Astrocyte of the spinal cord (primary cell): ENCODE results near the gene CDH11.

Experiments used
- DNase-seq: peaks from one replicate; pipeline ENCODE4 v3.0.0; 2011; ENCODE audit warnings: low read depth, low spot score
- H3K4me3 ChIP-seq: 2 replicates; pipeline ENCODE4 v1.5.1; 2011; ENCODE audit warnings: low read depth, mild to moderate bottlenecking, low read length, moderate library complexity
- in situ Hi-C: cut with HindIII; loops from 2 replicates; pipeline ENCODE4 v1.10.0; 2017; ENCODE audit warnings: low sequenced_read_pairs
- TF ChIP-seq, protein P1 (sequence below): IDR thresholded peaks from 2 replicates; pipeline ENCODE4 v1.5.1; 2012; ENCODE audit warnings: low read depth, mild to moderate bottlenecking, low read length, inconsistent platforms

CDH11 gene

DNA sequence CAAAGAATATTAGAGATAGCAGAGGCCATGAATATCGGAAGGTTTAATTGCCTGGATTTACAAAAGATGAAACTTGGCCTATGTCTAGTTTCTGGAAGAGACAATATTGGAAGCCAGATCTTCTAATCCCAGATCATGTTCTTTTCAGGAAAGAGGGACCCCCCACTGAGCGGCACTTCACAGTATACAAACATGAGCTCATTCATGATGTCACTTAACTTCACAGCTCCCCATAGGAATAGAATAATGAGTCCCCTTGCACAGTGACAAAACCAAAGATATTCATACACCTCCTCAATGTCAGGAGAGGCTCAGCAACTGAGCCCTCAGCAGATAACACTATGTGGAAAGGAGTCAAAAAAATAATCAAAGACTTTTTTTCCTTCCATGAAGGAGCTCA, 147.5 kb downstream of the CDH11 start:
- no peak overlapping the region for H3K4me3 ChIP-seq
- in situ Hi-C loops, result no loop called here
- DNase-seq, result no peak
- TF ChIP-seq, protein P1, sequence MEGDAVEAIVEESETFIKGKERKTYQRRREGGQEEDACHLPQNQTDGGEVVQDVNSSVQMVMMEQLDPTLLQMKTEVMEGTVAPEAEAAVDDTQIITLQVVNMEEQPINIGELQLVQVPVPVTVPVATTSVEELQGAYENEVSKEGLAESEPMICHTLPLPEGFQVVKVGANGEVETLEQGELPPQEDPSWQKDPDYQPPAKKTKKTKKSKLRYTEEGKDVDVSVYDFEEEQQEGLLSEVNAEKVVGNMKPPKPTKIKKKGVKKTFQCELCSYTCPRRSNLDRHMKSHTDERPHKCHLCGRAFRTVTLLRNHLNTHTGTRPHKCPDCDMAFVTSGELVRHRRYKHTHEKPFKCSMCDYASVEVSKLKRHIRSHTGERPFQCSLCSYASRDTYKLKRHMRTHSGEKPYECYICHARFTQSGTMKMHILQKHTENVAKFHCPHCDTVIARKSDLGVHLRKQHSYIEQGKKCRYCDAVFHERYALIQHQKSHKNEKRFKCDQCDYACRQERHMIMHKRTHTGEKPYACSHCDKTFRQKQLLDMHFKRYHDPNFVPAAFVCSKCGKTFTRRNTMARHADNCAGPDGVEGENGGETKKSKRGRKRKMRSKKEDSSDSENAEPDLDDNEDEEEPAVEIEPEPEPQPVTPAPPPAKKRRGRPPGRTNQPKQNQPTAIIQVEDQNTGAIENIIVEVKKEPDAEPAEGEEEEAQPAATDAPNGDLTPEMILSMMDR, result no peak

DNA sequence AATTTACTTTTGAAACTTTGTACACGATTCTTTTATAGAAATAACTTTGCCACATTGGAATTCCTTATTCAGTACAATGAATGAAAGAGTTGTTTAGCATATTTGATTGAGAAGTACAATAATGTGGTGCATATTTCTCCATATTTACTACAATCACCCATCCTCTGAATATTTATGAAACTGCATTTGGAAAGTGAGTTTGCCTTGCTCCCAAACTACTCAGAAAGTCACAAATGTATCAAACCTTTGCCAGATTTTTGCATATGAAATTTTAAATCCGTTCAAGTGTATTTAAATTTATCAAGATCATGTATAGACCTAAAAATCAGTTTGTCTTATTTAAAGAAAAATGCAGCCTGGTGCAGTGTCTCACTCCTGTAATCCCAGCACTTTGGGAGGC, 148.7 kb downstream of the CDH11 start:
- TF ChIP-seq, protein P1, result no peak
- in situ Hi-C loops, result no loop called here
- no peak overlapping the region for H3K4me3 ChIP-seq
- no peak for DNase-seq

DNA sequence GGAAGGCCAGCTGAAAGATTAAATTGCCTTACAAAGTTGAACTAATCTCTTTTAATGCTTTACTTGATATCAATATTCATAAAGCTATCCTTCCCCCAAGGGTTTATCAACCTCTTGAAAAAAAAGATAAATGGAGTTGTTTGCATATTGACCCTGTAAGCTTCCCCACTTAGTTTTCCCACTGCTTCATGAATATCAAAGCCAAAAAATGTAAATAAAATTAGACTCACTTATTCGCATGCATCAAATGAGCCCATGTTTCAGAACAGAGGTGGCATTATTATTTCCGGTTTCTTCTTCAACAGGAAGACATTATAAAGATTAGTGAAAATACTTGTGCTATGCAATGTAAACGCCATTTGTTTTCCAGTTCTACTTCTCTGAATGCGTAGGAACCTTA, 150.7 kb downstream of the CDH11 start:
- in situ Hi-C loops, result no loop called here
- TF ChIP-seq, protein P1, result no peak
- no peak for DNase-seq
- H3K4me3 ChIP-seq, result no peak overlapping the region

GRCh38 chr16:64969221-64969620, 152.6 kb downstream of the CDH11 start:
- peak; percentile 29 for DNase-seq
- in situ Hi-C loops, result no loop called here
- TF ChIP-seq, protein P1, result no peak
- no peak overlapping the region for H3K4me3 ChIP-seq

- H3K4me3 ChIP-seq, result no peak overlapping the region
- TF ChIP-seq, protein P1, result no peak
- in situ Hi-C loops, result no loop called here
- no peak for DNase-seq
These were observed 153.3 kb downstream of the CDH11 start for GRCh38 chr16:64968539-64968938.

DNA sequence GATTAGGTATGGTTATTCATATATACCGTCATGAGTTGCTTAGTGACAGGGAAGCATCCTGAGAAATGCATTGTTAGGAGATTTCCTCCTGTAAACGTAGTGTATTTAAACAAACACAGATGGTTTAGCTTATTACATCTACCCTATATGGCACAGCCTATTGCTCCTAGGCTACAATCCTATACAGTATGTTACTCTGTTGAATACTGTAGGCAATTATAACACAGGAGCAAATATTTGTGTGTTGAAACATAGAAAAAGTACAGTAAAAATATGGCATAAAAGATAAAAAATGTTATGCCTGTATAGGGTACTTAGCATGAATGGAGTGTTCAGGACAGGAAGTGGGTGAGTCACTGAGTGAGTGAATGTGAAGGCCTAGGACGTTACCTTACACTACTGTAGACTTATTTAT, 157.7 kb downstream of the CDH11 start:
- H3K4me3 ChIP-seq, result no peak overlapping the region
- TF ChIP-seq, protein P1, result no peak
- in situ Hi-C loops, result no loop called here
- DNase-seq, result peak; percentile 73

- H3K4me3 ChIP-seq, result no peak overlapping the region
- TF ChIP-seq, protein P1, result no peak
- in situ Hi-C loops, result no loop called here
- no peak for DNase-seq
These were observed 159.1 kb downstream of the CDH11 start for GRCh38 chr16:64962786-64963185.
